ENCODE results near the gene FTO. TPM values are rescaled to one million over a fixed set of nuclear protein-coding genes. Genes with fewer than 3 reads are reported as not detected.

Gene FTO
- total and polyA plus RNA-seq, 3 donors from 2014 or later, result 32.4 to 64.7 (median 50.3) TPM

DNA sequence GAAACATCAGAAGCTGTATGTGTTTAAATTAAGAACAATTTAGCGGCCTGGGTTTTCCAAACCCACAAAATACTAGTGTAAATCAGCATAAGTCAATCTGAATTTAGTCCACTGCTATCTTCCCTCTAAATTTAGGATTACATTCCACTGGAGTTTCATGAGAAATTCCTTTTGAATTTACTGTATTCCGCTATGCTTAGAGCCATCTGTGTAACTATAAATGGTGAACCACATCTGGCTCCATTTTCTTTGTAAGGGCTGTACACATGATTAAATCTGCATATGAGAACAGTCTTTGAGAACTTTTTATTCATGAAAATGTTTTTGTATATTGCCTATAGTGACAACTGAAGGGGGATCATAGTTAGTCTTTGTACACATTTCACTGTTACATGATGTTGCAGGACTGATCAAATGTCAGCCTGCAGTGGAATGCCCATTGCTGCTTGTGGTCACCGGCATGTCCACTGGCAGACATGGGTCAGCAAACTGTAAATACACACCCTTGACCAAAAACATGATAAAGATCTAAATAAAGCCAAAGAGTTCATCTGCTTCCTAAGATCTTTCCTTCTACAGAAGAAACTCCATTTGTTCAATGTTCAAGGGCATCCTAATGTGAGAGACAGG lies 37.1 kb upstream of the FTO start:
- 92% methylated on average over 3 of the region's 3 CpGs for WGBS, 2 donors
- TF ChIP-seq, protein P1, sequence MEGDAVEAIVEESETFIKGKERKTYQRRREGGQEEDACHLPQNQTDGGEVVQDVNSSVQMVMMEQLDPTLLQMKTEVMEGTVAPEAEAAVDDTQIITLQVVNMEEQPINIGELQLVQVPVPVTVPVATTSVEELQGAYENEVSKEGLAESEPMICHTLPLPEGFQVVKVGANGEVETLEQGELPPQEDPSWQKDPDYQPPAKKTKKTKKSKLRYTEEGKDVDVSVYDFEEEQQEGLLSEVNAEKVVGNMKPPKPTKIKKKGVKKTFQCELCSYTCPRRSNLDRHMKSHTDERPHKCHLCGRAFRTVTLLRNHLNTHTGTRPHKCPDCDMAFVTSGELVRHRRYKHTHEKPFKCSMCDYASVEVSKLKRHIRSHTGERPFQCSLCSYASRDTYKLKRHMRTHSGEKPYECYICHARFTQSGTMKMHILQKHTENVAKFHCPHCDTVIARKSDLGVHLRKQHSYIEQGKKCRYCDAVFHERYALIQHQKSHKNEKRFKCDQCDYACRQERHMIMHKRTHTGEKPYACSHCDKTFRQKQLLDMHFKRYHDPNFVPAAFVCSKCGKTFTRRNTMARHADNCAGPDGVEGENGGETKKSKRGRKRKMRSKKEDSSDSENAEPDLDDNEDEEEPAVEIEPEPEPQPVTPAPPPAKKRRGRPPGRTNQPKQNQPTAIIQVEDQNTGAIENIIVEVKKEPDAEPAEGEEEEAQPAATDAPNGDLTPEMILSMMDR (IDR thresholded peaks at IDR 0.05), result no peak
- no peak for TF ChIP-seq POLR2A (IDR thresholded peaks at IDR 0.05)
- intact Hi-C loops (cut with DNase I; ENCODE audit: low total_unique reads), result no loop called here

DNA sequence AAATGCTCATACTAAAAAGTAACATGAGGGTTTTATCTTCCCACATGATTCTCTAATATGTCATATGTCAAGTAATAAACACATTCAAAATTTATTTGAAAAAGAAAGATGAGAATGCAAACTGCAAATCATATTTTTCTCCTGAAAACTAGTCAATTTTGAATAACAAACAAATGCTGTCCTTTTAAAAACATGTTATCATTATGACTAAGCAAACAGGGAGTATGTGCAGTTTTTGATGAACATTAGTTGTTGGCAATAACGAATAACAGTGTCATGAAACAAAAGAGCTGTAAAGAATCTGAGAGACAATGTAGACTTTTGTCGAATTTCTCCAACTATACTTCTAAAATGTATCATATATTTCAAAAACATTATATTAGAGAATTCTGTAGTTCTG lies 35.1 kb upstream of the FTO start:
- Histone ChIP-seq H3K9me3 (no peaks in the 10 kb centered on the region), H3K4me3 (no peak overlapping the region), H3K27me3 (no peaks in the 10 kb centered on the region), H3K4me1 (peaks cover 10% of the 10 kb centered on the region), H3K27ac (no peak overlapping the region), H3K36me3 (ENCODE audit: low read depth, missing control alignments) (no peaks in the 10 kb centered on the region)
- 55 to 60% methylated on average over 2 of the region's 2 CpGs for WGBS, 2 donors
- no peak for DNase-seq
- intact Hi-C loops (cut with DNase I; ENCODE audit: low total_unique reads), result no loop called here
- no peak for TF ChIP-seq POLR2A (IDR thresholded peaks at IDR 0.05)
- TF ChIP-seq, protein P1 (IDR thresholded peaks at IDR 0.05), result no peak

More for the DNA sequence above, 37.1 kb upstream of the FTO start:
- peaks cover 10% of the 10 kb centered on the region for H3K4me1 ChIP-seq
- no peaks in the 10 kb centered on the region for H3K27me3 ChIP-seq
- no peaks in the 10 kb centered on the region for H3K9me3 ChIP-seq
- no peaks in the 10 kb centered on the region for H3K36me3 ChIP-seq (ENCODE audit: low read depth, missing control alignments)
- DNase-seq, result no peak
- no peak overlapping the region for H3K27ac ChIP-seq
- no peak overlapping the region for H3K4me3 ChIP-seq

DNA sequence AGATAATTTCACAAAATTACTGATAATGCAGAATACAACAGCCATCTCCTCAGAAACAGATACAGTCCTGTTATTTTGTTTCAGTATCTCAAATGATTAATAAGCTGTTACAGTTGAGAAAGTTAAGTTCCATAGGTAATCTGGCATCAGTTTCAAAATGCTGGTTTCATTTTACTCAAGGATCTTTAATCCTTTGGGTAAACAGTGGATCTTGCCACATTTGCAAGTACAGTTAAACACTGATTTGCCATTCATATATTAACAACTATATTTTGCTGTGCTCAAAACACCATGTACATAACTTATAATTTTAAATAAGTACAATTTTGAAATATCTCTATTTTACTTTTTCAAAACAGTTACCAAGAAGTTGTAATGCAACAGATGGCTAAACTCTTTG lies 31.5 kb upstream of the FTO start:
- H3K4me3 ChIP-seq, result no peak overlapping the region
- H3K4me1 ChIP-seq, result no peaks in the 10 kb centered on the region
- H3K36me3 ChIP-seq (ENCODE audit: low read depth, missing control alignments), result no peaks in the 10 kb centered on the region
- no peaks in the 10 kb centered on the region for H3K9me3 ChIP-seq
- intact Hi-C loops (cut with DNase I; ENCODE audit: low total_unique reads), result no loop called here
- no peak overlapping the region for H3K27ac ChIP-seq
- no peak for DNase-seq
- no peak for TF ChIP-seq POLR2A (IDR thresholded peaks at IDR 0.05)
- TF ChIP-seq, protein P1 (IDR thresholded peaks at IDR 0.05), result no peak
- H3K27me3 ChIP-seq, result no peaks in the 10 kb centered on the region

DNA sequence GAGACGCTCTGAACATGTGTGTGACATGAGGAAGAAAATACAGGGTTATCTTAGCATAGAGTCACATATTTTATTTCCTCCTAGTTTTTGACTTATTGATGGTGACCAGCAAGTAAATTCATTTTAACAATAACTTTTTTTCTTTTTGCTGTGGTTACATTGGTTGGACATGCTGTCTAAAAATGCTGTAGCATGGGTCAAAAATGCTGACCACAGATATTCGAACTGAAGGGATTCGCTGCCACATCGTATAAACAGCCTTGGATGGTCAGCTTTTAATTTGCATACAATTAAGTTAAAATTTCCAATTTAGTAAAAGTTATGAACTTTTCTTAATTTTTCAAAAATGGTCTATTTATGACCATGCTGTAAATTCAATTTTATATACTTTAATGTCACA lies 30.8 kb upstream of the FTO start:
- intact Hi-C loops (cut with DNase I; ENCODE audit: low total_unique reads), result no loop called here
- H3K4me3 ChIP-seq, result no peak overlapping the region
- H3K27ac ChIP-seq, result no peak overlapping the region
- WGBS, 2 donors, result 98 to 99% methylated on average over 4 of the region's 4 CpGs
- H3K36me3 ChIP-seq (ENCODE audit: low read depth, missing control alignments), result no peaks in the 10 kb centered on the region
- no peaks in the 10 kb centered on the region for H3K27me3 ChIP-seq
- DNase-seq, result no peak
- TF ChIP-seq POLR2A (IDR thresholded peaks at IDR 0.05), result no peak
- TF ChIP-seq, protein P1 (IDR thresholded peaks at IDR 0.05), result no peak
- no peaks in the 10 kb centered on the region for H3K4me1 ChIP-seq
- H3K9me3 ChIP-seq, result no peaks in the 10 kb centered on the region

DNA sequence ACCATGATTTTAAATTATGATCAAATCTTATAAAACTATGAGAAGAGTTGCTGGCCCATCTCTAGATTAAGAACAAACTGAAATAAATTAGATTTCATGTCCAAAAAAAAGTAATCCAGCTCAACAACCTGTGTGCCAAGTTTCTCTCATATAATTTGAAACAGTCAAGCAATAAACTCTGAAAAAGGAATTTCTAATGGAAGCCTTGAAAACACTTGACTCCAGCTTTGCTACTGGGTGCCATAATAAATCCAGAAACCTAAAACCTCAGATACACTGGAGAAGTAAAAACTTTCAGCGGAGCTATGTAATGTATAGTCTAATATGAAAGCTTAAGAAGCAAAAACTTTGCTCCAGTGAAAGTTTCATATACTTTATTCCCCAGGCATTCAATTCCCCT lies 25.8 kb upstream of the FTO start:
- TF ChIP-seq POLR2A (IDR thresholded peaks at IDR 0.05), result no peak
- TF ChIP-seq, protein P1 (IDR thresholded peaks at IDR 0.05), result no peak
- Histone ChIP-seq H3K9me3 (no peaks in the 10 kb centered on the region), H3K36me3 (ENCODE audit: low read depth, missing control alignments) (no peaks in the 10 kb centered on the region), H3K27ac (no peak overlapping the region), H3K27me3 (no peaks in the 10 kb centered on the region), H3K4me3 (no peak overlapping the region), H3K4me1 (no peaks in the 10 kb centered on the region)
- WGBS, 2 donors, result 94 to 100% methylated on average over 1 of the region's 1 CpG
- intact Hi-C loops (cut with DNase I; ENCODE audit: low total_unique reads), result no loop called here
- no peak for DNase-seq

Measured in testis (tissue), 3 donors.